ENCODE results near the gene TCP11L1. TPM values are rescaled to one million over a fixed set of nuclear protein-coding genes. Genes with fewer than 3 reads are reported as not detected.
"Not testable (repeated sequence)": the region's sequence is repeated elsewhere in the genome, so short reads cannot be mapped to it uniquely, and the experiment has no call there.

The TCP11L1 gene
- total RNA-seq, 1 donor from 2014 or later: 28.7 TPM

- intact Hi-C loops (cut with DNase I): no loop called here
- TF ChIP-seq POLR2A (IDR thresholded peaks at IDR 0.05): no peak
- Histone ChIP-seq H3K9me3 (no peaks in the 10 kb centered on the region), H3K4me1 (peaks cover 39% of the 10 kb centered on the region), H3K27ac (no peak overlapping the region), H3K36me3 (peaks cover 0 to 4% of the 10 kb centered on the region in 2 donors), H3K4me3 (no peak overlapping the region), H3K27me3 (no peaks in the 10 kb centered on the region)
- DNase-seq (ENCODE audit: extremely low spot score in 2 of 2): no peak
These were observed 4.0 kb downstream of the TCP11L1 start for GRCh38 chr11:33043221-33043830.

- Histone ChIP-seq H3K27me3 (no peaks in the 10 kb centered on the region), H3K4me3 (no peak overlapping the region), H3K9me3 (no peaks in the 10 kb centered on the region), H3K36me3 (peaks cover 0 to 4% of the 10 kb centered on the region in 2 donors), H3K27ac (no peak overlapping the region), H3K4me1 (peaks cover 39% of the 10 kb centered on the region)
- TF ChIP-seq POLR2A (IDR thresholded peaks at IDR 0.05) (no peak), POLR2AphosphoS5 (IDR thresholded peaks at IDR 0.05; ENCODE audit: insufficient read depth in 1 of 2, low read depth in 1 of 2) (no peak), CTCF (IDR thresholded peaks at IDR 0.05) (no peak)
- no peak for DNase-seq (ENCODE audit: extremely low spot score in 2 of 2)
- intact Hi-C loops (cut with DNase I): no loop called here
These were observed 4.9 kb downstream of the TCP11L1 start for GRCh38 chr11:33044285-33044756.

- H3K9me3 ChIP-seq: no peaks in the 10 kb centered on the region
- H3K27me3 ChIP-seq: no peaks in the 10 kb centered on the region
- peaks cover 31% of the 10 kb centered on the region for H3K4me1 ChIP-seq
- DNase-seq (ENCODE audit: extremely low spot score in 2 of 2): no peak
- intact Hi-C loops (cut with DNase I): loop anchor here (2.0 kb wide), 1 partner anchor 19 kb away; no protein-coding TSS in a partner anchor
- no peak overlapping the region for H3K4me3 ChIP-seq
- TF ChIP-seq POLR2AphosphoS5 (IDR thresholded peaks at IDR 0.05; ENCODE audit: insufficient read depth in 1 of 2, low read depth in 1 of 2): no peak
- no peak for TF ChIP-seq POLR2A (IDR thresholded peaks at IDR 0.05)
- no peak for TF ChIP-seq CTCF (IDR thresholded peaks at IDR 0.05)
- no peak overlapping the region for H3K27ac ChIP-seq
- H3K36me3 ChIP-seq: peaks cover 0 to 4% of the 10 kb centered on the region in 2 donors
These were observed 6.3 kb downstream of the TCP11L1 start for GRCh38 chr11:33045551-33046255.

GRCh38 chr11:33048701-33049100, 9.3 kb downstream of the TCP11L1 start:
- H3K27ac ChIP-seq; H3K27me3 ChIP-seq; H3K9me3 ChIP-seq; DNase-seq (ENCODE audit: extremely low spot score in 2 of 2); H3K4me3 ChIP-seq; H3K36me3 ChIP-seq; intact Hi-C loops (cut with DNase I): not testable (repeated sequence)
- peaks cover 11% of the 10 kb centered on the region for H3K4me1 ChIP-seq

- H3K4me3 ChIP-seq; intact Hi-C loops (cut with DNase I); H3K9me3 ChIP-seq; H3K27me3 ChIP-seq; H3K27ac ChIP-seq; H3K4me1 ChIP-seq; H3K36me3 ChIP-seq; DNase-seq (ENCODE audit: extremely low spot score in 2 of 2): not testable (repeated sequence)
These were observed 10.4 kb downstream of the TCP11L1 start for GRCh38 chr11:33049565-33050408.

- Histone ChIP-seq H3K27ac (no peak overlapping the region), H3K4me3 (no peak overlapping the region), H3K27me3 (no peaks in the 10 kb centered on the region), H3K9me3 (no peaks in the 10 kb centered on the region), H3K4me1 (no peaks in the 10 kb centered on the region), H3K36me3 (peaks cover 0 to 9% of the 10 kb centered on the region in 2 donors)
- intact Hi-C loops (cut with DNase I): no loop called here
- DNase-seq (ENCODE audit: extremely low spot score in 2 of 2): no peak
- TF ChIP-seq POLR2A (IDR thresholded peaks at IDR 0.05) (no peak), POLR2AphosphoS5 (IDR thresholded peaks at IDR 0.05; ENCODE audit: insufficient read depth in 1 of 2, low read depth in 1 of 2) (no peak), CTCF (IDR thresholded peaks at IDR 0.05) (no peak)
These were observed 12.9 kb downstream of the TCP11L1 start for GRCh38 chr11:33052231-33052630.

All from vagina (tissue), 2 donors.